Tongue (tissue), 2 donors: Measurements from ENCODE around the gene COG8. TPM values are rescaled to one million over a fixed set of nuclear protein-coding genes. Genes with fewer than 3 reads are reported as not detected.
A peak's percentile ranks its signal among the peaks of the same experiment; 100 is the strongest.
"Not testable (repeated sequence)": the region's sequence is repeated elsewhere in the genome, so short reads cannot be mapped to it uniquely, and the experiment has no call there.

Source experiments
- DNase-seq: peaks from one replicate; pipeline ENCODE4 v3.0.0-alpha.2; 2015
- total RNA-seq: library from RNA; depleted of rRNA; stranded (reverse); fragments of >200 nt; gene quantifications from one replicate; pipeline ENCODE4 v1.2.3, GENCODE V29; 2014

COG8 gene
- 41.7 TPM for total RNA-seq

- peak; percentile 99 for DNase-seq
Observed at GRCh38 chr16:69339289-69340094, at the start of gene COG8, which contains the start of gene NIP7. Gene COG8 (minus strand): TSS chr16:69339564. CDS start chr16:69339552, 12 bp downstream. Gene NIP7 (plus strand): TSS chr16:69339772. CDS start chr16:69339830, 58 bp downstream.

GRCh38 chr16:69386596-69386995 is 47.2 kb upstream of the COG8 start:
- DNase-seq, result no peak

- peak; percentile 9 for DNase-seq
Observed at GRCh38 chr16:69384974-69385373, 45.6 kb upstream of the COG8 start.

GRCh38 chr16:69382421-69382820 is 43.1 kb upstream of the COG8 start:
- no peak for DNase-seq

- DNase-seq, result no peak
Observed at GRCh38 chr16:69381231-69381630, 41.9 kb upstream of the COG8 start.

GRCh38 chr16:69378760-69379159 is 39.4 kb upstream of the COG8 start:
- DNase-seq, result no peak

- DNase-seq, result no peak
Observed at GRCh38 chr16:69378036-69378435, 38.7 kb upstream of the COG8 start.

DNA sequence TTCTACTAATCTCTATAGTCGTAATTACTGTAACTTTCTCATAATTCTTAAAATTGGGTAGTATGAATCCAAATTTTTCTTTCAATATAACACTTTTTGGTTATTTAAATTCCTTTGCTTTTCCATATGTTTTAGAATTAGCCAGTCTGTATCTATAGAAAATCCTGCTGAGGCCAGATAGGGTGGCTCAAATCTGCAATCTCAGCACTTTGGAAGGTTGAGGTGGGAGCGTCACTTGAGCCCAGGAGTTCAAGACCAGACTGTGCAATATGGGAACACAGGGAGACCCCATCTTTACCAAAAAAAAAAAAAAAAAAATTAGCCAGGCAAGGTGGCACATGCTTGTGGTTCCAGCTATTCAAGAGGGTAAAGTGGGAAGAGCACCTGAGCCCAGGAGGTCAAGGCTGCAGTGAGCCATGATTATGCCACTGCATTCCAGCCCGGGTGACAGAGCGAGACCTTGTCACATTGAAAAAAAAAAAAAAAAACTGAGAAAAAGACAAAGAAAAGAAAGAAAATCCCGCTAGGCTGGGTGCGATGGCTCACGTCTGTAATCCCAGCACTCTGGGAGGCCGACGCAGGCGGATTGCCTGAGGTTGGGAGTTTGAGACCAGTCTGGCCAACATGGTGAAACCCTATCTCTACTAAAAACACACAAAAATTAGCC is 37.2 kb upstream of the COG8 start:
- no peak for DNase-seq

DNA sequence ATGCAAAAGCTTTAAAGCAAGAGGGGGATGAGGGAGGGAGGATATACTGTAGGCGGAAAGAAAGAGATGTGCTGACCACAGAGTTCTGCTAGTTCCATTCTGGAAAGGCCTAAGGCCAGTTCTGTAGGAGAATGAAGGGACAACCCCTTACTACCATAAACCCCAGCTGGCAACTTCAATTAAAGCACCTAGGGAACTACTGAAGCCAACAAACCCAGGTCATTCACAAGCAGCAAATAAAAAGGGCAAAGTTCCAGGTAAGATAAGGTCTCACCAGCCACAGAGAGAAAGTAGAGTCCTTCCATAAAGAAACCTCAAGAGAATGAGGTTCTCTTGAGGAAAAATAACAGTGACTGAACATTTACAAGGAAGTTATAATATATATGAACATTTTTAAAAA is 33.7 kb upstream of the COG8 start:
- no peak for DNase-seq

GRCh38 chr16:69371564-69371963 is 32.2 kb upstream of the COG8 start:
- no peak for DNase-seq

- DNase-seq, result no peak
Observed at GRCh38 chr16:69368866-69369265, 29.5 kb upstream of the COG8 start.

DNA sequence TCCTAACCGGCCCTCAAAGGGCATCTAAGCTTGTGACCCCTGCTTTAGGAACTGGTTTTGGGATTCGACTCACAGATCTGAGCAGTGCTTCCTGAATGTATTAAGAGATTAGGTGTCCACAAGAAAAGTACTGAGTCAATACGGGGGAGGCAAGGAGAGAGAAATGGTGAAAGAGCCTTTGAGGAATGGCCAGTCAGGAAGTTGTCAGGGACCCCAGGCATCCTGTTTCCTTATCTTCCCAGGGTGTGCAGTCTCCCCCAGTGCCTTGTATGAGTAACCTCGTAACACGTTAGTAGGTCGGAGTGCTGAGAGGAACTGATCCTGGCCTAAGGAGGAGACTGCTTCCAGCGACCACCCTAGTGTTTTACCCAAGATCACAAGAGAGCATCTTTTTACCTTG is 28.6 kb upstream of the COG8 start:
- no peak for DNase-seq

DNA sequence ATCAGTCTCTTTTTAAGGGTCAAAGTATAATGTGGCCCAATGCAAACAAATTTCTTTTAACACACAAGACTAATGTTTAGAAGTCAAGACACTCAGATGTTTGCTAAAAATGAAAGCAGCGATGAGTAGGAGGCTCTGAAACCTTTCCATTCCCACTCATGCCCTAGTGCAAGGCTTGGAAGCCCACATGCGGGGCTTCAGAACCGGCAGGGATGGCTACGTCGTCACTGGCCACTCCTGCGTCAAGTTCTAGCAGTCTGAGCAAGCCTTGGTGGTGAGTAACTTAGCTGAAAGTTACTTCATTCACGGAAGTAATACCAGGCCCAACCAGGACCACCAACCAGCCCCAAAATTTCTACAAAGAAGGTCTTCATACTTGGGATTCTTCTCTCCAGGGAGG is 27.1 kb upstream of the COG8 start:
- DNase-seq, result no peak

DNA sequence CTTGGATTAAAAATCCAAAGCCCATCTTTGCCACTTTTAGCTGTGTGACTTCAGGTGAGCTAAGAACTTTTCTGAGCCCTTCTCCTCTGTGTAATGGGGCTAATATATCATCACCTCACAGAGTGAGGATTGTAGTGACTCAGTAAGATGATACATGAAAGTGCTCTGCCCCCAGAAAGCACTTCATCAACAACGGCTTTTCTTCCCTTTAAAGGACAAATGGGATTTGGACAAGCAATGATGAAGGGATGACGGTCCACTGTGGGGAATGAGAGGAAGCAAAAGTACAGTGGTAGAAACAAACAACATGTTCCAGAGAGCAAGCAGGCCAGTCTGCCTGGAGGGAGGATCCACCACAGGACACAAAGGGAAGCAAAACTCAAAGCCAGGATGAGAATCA is 26.5 kb upstream of the COG8 start:
- DNase-seq, result no peak

GRCh38 chr16:69364088-69364487 is 24.7 kb upstream of the COG8 start:
- DNase-seq, result no peak

DNA sequence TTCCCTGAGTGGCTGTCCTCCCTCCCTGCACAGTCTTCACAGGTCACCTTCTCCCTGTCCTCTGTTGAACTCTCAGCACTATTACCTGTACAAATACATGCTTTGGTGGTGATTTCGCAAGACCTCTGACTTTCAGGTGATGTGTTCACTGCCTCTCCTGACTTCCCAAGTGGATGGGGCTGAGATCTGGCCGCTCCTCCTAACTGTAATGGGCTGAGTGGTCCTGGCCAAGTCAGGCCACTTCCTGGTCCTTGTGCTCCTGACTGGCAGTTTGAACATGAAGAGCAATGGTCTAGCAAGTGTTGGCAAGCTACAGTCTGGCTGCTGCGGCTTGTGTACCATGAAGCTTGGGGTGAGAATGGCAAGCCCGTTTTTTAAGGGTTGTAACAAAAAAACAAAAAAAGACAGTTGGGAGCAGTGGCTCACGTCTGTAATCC is 23.9 kb upstream of the COG8 start:
- DNase-seq, result no peak

DNA sequence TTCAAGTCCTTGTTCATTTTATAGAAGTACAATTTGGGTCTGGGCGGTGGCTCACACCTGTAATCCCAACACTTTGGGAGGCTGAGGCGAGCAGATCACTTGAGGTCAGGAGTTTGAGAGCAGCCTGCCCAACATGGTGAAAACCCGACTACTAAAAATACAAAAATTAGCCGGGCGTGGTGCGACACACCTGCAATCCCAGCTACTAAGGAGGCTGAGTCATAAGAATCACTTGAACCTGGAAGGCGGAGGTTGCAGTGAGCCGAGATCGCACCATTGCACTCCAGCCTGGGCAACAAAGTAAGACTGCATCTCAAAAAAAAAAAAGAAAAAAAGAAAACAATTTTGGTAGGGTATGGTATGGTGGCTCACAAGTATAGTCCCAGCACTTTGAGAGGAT is 20.7 kb upstream of the COG8 start:
- DNase-seq, result not testable (repeated sequence)

- no peak for DNase-seq
Observed at GRCh38 chr16:69351309-69352027, 12.1 kb upstream of the COG8 start, which contains the start of gene TMED6. Gene TMED6 (minus strand): TSS chr16:69351786. CDS start chr16:69351753, 33 bp downstream.

DNA sequence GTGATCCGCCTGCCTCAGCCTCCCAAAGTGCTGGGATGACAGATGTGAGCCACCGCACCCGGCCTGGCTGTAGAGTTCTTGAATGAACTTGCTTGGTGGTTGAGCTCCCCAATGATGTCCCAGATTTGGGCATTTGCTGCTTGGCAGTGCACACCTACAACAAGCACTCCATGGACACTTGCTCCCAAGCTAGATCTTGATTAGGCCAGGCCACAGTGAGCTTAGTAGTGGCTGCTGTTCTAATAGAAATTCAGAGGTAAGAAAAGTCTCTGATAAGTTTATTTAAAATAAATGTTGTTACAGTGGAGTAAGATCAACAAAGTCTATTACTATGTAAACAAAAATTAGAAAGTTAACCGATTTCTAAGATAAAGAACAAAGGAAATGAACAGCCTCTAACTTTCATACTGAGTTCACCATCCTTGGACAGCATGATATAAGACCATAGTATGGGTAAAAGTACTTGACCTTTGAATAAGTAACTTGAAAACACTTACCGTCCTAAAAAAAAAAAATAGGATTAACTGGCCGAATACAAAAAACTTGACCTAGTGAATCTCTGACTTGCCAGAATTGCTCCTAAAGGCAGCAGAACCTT is 11.3 kb upstream of the COG8 start:
- DNase-seq, result no peak

- DNase-seq, result no peak
Observed at GRCh38 chr16:69349536-69349935, 10.2 kb upstream of the COG8 start.

DNA sequence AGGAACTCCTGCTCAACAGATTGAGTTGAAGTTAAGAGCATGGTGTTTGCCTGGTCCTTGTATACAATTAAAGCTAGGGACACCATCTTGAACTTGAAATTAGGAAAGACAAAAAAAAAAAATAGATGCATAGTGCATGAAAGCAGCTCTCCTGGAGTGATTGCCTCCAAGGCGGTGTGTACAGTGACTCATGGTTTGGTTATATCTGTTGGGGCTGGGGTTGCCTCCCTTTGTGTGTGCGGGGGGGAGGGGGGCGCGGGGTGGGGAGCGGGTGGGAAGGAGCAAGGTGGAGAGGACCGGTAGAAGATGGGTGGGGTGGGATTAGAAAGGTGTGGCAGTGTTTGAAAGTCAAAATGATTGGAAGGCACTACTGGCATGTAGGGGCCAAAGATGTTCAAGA is 8.9 kb upstream of the COG8 start:
- no peak for DNase-seq

DNA sequence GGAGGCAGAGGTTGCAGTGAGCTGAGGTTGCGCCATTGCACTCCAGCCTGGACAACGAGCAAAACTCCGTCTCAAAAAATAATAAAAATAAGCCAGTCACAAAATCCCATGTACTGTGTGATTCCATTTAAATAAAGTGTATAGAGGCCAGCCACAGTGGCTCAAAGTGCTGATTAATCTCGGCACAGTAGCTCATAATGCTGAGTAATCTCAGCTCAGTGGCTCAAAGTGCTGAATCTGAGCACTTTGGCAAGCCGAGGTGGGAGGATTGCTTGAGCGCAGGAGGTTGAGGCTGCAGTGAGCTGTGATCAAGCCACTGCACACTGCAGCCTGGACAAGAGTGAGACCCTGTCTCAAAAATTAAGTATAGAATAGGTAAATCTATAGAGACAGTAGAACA is 7.3 kb upstream of the COG8 start:
- no peak for DNase-seq

DNA sequence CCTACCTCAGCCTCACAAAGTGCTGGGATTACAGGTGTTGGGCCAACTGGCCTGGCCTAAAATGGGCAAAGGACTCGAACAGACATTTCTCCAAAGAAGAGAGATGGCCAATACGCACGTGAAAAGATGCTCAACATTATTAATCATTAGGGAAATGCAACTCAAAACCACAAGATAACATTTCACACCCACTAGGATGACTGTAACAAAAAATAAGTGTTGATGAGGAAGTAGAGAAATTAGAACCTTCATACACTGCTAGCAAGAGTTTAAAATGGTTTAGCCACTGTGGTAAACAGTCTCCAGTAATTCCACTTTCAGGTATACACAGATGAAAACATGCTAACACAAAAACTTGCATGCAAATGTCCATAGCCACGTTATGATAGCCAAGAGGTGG is 6.6 kb upstream of the COG8 start:
- no peak for DNase-seq
